DOHH2 (cell line): ENCODE data around the gene GPR171.

Experiments used
- CTCF ChIP-seq: fragments of 200-600 bp; sonication (generic); IDR thresholded peaks from one replicate; pipeline ENCODE4 v1.5.1; 2014; ENCODE audit warnings: antibody characterized with exemption, mild to moderate bottlenecking, low read depth, low read length; ENCODE audit not compliant: poor library complexity, severe bottlenecking
- EZH2phosphoT487 ChIP-seq: fragments of 200-600 bp; sonication (generic); IDR thresholded peaks from 2 replicates; pipeline ENCODE4 v1.6.1; 2017; ENCODE audit warnings: borderline replicate concordance, mild to moderate bottlenecking, antibody characterized with exemption, low read length, moderate library complexity, mixed read lengths

GRCh38 chr3:151171145-151171757 is 31.8 kb downstream of the GPR171 start:
- TF ChIP-seq CTCF (no peak), EZH2phosphoT487 (no peak)
